Spinal cord (tissue), 10 donors: Measurements from ENCODE around the gene DBX2. TPM values are rescaled to one million over a fixed set of nuclear protein-coding genes. Genes with fewer than 3 reads are reported as not detected.

ENCODE experiments used
- DNase-seq, 6 donors: peaks; one replicate each; pipeline versions ENCODE4 v3.0.0 to v3.0.0-alpha.2; 2013 to 2015; ENCODE audit warnings: low spot score in 6 of 6, low read depth in 4 of 6
- H3K27ac ChIP-seq: one replicate; pipeline ENCODE4 v1.5.1; 2013; ENCODE audit warnings: low read depth, low read length, control low read depth
- H3K27me3 ChIP-seq: one replicate; pipeline ENCODE4 v1.6.1; 2013; ENCODE audit warnings: low read length; ENCODE audit not compliant: control insufficient read depth, insufficient read depth
- H3K36me3 ChIP-seq: one replicate; pipeline ENCODE4 v1.6.1; 2013; ENCODE audit warnings: low read length; ENCODE audit not compliant: control insufficient read depth, insufficient read depth
- H3K4me1 ChIP-seq: one replicate; pipeline ENCODE4 v1.6.1; 2013; ENCODE audit warnings: low read length; ENCODE audit not compliant: control insufficient read depth, insufficient read depth
- H3K4me3 ChIP-seq: one replicate; pipeline ENCODE4 v1.5.1; 2013; ENCODE audit warnings: low read depth, low read length, control low read depth
- H3K9me3 ChIP-seq: one replicate; pipeline ENCODE4 v1.6.1; 2013; ENCODE audit warnings: low read length; ENCODE audit not compliant: control insufficient read depth, insufficient read depth
- WGBS: methylation state at CpG from one replicate; pipeline ENCODE4 v1.1.5; 2013; ENCODE audit warnings: missing lambda C conversion rate; ENCODE audit not compliant: insufficient coverage; 5-methylcytosine and 5-hydroxymethylcytosine counted together
- polyA plus RNA-seq, 2 donors: library from polyadenylated mRNA; unstranded; fragments of 120-200 nt; gene quantifications; one replicate each; pipeline ENCODE4 v1.2.1, GENCODE V29; 2013; ENCODE audit not compliant: insufficient read length in 2 of 2
- total RNA-seq, 2 donors: library from RNA; depleted of rRNA in 1 of 2; stranded (reverse); fragments of 120-200 nt in 1 of 2; fragments of >200 nt in 1 of 2; gene quantifications; one replicate each; pipeline versions ENCODE4 v1.2.3 to v1.2.4, GENCODE V29; 2013 to 2014
- donor health status: healthy.

Gene DBX2
- total and polyA plus RNA-seq, 4 donors: 5.0 to 27.8 (median 14.3) TPM

DNA sequence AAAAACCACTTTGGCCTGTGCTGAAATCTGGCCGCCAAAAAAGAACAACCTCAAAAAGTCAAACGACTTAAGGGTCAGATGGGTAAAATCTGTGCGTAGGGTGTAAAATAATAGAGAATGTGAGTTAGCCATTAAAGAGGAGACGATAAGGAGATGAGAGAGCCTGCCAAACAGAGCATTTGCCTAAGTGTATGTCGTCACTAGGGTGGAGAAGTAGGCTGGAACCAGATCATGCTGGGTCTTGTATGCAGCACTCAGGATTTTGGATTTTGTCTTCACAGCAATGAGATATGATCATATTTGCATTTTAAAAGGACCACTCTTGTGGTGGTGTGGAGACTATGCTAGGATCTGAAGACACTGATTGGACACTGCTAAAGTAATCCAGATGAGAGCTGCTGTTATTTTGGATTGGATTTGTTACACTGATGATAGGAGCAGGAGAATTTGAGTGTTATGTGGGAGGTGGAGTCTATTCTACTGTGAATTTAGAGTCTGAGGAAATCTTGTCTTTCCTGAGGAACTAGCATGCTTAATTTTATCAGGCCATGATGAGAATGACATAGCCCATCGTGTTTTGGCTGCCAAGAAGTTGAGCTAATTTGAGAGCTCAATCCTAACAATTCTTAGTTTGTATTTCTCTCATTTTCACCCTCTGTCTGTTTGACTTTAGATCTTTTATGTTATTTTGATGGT, 24.8 kb upstream of the DBX2 start:
- H3K4me3 ChIP-seq: no peak overlapping the region
- no peaks in the 10 kb centered on the region for H3K9me3 ChIP-seq
- no peaks in the 10 kb centered on the region for H3K27me3 ChIP-seq
- H3K27ac ChIP-seq: no peak overlapping the region
- no peak for DNase-seq
- 86% methylated on average over 4 of the region's 6 CpGs for WGBS
- H3K36me3 ChIP-seq: no peaks in the 10 kb centered on the region
- no peaks in the 10 kb centered on the region for H3K4me1 ChIP-seq

DNA sequence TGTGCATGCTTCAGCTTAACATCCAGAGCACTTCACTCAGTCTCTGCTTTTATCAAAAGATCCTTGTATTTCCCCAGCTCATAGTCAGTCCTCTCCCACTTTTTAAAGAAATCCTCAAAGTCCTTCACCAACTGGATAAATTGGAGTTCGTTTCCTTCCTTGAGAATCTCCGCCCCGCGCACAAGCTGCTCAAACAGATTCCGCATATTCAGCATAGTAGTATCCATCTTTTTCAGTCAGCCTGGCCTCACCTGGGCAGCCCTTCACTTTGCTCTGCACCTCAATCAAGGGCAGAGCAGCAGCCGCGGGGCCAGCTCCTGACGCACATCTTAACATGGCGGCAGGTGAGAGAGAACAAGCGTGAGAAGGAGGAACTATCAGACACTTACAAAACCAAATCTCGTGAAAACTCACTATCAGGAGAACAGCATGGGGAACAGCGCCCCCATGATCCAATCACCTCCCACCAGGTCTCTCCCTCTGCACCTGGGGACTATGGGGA, 14.3 kb upstream of the DBX2 start:
- WGBS: 98% methylated on average over 6 of the region's 12 CpGs
- DNase-seq: no peak
- H3K27me3 ChIP-seq: no peaks in the 10 kb centered on the region
- no peaks in the 10 kb centered on the region for H3K9me3 ChIP-seq
- no peak overlapping the region for H3K27ac ChIP-seq
- no peaks in the 10 kb centered on the region for H3K36me3 ChIP-seq
- no peaks in the 10 kb centered on the region for H3K4me1 ChIP-seq
- H3K4me3 ChIP-seq: no peak overlapping the region

DNA sequence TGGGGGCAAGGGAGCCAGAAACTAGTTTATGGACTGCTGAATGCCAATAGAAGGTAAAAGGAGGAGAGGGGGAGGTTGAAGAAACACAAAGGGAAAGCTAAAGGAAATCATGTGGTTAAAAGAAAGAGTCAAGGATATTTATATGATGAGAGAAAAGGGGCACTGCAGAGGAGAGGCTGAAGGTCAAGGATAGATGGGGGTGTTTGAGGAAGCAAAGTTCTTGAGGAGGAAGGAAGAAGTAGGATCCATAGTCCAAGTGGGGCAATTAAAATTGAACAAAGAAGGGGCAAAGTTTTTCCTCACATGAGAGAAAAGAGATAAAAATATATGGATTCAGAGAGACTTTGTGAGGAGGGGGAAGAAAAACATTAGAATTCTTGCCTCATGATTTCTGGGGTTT, 10.1 kb upstream of the DBX2 start:
- no peaks in the 10 kb centered on the region for H3K9me3 ChIP-seq
- H3K36me3 ChIP-seq: no peaks in the 10 kb centered on the region
- no peaks in the 10 kb centered on the region for H3K4me1 ChIP-seq
- no peak for DNase-seq
- H3K4me3 ChIP-seq: no peak overlapping the region
- no peaks in the 10 kb centered on the region for H3K27me3 ChIP-seq
- no peak overlapping the region for H3K27ac ChIP-seq

DNA sequence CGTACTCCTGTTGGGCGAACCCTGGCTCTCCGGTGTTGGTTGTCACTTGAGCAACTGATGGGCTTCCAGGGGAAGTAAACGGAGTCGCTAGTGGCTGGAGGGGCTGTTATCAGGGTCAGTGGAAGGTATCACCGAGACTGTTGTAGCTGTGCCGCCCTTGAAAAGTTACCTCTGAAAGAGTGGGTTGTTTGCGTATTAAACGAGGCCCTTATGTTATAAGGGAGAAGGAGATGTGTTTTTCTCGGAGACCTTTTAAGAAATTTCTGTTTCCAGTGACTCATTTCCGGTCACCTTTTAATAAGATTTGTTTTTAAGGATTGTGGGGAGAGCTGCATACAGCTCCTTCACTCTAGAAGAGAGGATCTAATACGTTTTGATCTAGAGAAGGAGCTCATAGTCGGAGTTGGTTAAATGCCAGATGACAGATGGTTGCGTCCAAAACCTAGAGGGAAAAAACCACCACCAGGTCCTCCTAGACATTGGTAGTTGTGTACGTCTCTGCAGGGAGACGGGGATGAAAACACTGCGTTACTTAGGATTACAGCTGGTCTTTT, 750 bp upstream of the DBX2 start:
- Histone ChIP-seq H3K27ac (peak overlapping the region; percentile 79), H3K9me3 (no peaks in the 10 kb centered on the region), H3K4me3 (peak overlapping the region; percentile 50), H3K4me1 (peaks cover 15% of the 10 kb centered on the region), H3K27me3 (peaks cover 38% of the 10 kb centered on the region), H3K36me3 (no peaks in the 10 kb centered on the region)
- WGBS: 3% methylated on average over 10 of the region's 17 CpGs
- DNase-seq: peak in 3 of 6 donors; percentile 23 to 70 (median 53)

DNA sequence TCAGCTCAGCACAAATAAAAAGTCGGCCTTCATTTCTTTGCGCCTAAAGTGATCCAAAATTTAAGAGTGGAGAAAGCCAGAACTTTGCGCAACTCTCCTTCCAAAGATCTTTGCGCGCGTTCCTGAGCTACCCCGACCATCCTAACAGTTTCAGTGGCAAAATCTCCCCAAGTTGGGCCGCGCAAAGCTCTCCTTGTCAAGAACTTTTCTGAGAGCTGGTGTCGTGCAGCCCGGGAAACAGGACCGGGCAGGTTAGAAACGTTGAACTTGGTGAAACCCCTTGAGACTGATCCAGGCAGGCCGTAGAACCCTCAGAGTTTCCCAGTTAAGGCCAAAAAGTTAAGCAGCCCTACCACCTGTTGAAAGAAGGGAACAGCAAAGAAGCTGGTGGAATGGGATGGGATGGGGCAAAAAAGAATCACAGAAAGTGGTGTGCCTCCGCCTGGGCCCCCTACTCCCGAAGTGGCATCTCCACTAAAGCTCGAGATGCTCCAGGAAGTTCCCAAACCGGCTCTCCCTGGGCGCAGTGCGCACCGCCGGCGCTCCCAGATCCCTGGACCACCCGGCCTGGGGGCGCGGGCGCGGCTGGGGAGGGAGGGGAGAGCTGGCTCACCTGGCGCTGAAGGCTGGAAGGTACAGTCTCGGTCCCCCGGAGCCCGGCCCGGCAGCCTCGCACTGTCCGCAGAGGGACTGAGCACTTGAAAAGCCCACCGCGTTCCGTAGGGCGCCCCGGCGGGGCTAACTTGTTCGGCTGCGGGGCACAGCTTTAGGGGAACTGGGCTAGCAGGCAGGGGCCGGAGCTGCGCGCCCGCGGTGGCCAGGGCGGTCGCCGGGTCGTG, 768 bp downstream of the DBX2 start:
- Histone ChIP-seq H3K27me3 (peaks cover 38% of the 10 kb centered on the region), H3K36me3 (no peaks in the 10 kb centered on the region), H3K4me1 (peaks cover 15% of the 10 kb centered on the region), H3K4me3 (peak overlapping the region; percentile 50), H3K27ac (peak overlapping the region; percentile 81), H3K9me3 (no peaks in the 10 kb centered on the region)
- 4% methylated on average over 52 of the region's 52 CpGs for WGBS
- DNase-seq: peak in 1 of 6 donors; percentile 33

DNA sequence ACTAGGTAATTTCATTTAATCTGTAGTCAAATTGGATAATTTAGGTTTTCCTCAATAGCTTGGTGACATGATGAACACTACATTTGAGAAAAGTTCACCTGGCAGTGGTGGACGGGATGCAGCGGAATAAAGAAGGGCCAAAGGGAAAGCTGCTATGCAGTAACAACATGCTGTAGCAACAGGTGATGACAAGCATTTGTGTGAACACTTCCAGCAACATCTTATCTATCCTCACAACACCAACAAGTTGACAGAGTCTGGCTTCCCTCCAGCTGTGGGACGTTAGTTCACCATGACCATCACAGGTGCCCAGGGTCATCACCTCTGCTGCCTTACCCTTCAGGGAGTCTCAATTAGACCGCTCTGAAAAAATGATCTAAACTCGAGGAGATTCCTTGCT, 8.3 kb downstream of the DBX2 start:
- Histone ChIP-seq H3K27me3 (peaks cover 4% of the 10 kb centered on the region), H3K4me1 (no peaks in the 10 kb centered on the region), H3K36me3 (no peaks in the 10 kb centered on the region), H3K4me3 (no peak overlapping the region), H3K27ac (no peak overlapping the region), H3K9me3 (no peaks in the 10 kb centered on the region)
- 91% methylated on average over 3 of the region's 5 CpGs for WGBS
- DNase-seq: no peak

DNA sequence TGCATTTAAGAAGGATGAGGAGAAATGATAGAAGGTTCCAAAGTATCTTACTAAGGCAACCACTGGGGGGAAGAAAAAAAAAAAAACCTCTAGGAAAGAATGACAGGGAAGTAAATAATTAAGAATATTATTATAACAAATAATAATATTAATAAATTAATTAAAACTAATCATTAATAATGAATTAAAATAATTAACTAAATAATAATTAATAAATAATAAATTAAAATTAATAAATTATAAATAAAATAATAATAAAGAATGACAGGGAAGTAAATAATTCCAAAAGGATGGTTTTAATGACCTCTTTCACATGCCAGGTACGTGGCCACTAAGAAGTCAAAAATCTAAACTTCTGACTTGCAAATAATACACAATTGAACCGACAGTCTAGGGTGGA, 9.9 kb downstream of the DBX2 start:
- no peak overlapping the region for H3K27ac ChIP-seq
- H3K4me3 ChIP-seq: no peak overlapping the region
- H3K9me3 ChIP-seq: no peaks in the 10 kb centered on the region
- WGBS: no CpG with 5 or more reads among the region's 2 CpGs
- peaks cover under 1% of the 10 kb centered on the region for H3K4me1 ChIP-seq
- H3K36me3 ChIP-seq: no peaks in the 10 kb centered on the region
- DNase-seq: no peak
- peaks cover 3% of the 10 kb centered on the region for H3K27me3 ChIP-seq

DNA sequence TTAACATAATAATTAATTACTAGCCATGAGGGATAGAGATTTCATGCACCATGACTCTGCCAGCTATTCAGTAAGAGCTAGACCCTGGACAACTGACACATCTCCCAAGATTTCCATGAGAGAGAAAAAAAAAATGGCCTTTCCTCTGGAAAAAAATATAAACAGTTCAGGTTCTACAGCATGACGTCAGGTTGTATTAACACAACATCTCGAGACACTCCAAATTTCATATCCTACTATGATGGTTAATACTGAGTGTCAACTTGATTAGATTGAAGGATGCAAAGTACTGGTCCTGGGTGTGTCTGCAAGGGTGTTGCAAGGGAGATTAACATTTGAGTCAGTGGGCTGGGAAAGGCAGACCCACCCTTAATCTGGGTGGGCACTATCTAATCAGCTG, 11.1 kb downstream of the DBX2 start:
- no peak overlapping the region for H3K27ac ChIP-seq
- H3K27me3 ChIP-seq: peaks cover 9% of the 10 kb centered on the region
- no peaks in the 10 kb centered on the region for H3K9me3 ChIP-seq
- no peak overlapping the region for H3K4me3 ChIP-seq
- WGBS: no CpG with 5 or more reads among the region's 2 CpGs
- no peak for DNase-seq
- no peaks in the 10 kb centered on the region for H3K36me3 ChIP-seq
- H3K4me1 ChIP-seq: peaks cover 3% of the 10 kb centered on the region

DNA sequence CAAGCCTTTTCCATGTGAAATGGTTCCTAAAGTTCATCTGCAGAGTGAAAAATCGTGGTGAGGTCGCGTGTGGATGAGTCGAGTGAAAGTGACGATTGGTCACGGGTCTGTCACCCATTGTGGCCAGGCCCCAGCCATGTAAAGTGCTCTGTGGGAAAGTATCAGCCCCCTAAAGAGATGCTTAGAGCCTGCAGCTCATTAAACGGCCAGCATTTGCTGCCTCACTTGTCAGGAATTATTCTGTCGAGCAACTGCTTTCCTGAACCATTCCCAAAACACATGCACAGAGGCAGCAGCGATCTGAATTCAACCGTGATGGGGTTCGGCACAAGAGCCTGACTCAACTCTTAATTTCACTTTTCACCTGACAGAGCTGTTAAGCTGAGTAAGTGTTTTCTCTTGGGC, 16.0 kb downstream of the DBX2 start:
- peak in 2 of 6 donors; percentile 77 for DNase-seq
- Histone ChIP-seq H3K4me1 (peaks cover 3% of the 10 kb centered on the region), H3K36me3 (no peaks in the 10 kb centered on the region), H3K4me3 (peak overlapping the region; percentile 13), H3K9me3 (no peaks in the 10 kb centered on the region), H3K27ac (peak overlapping the region; percentile 77), H3K27me3 (peaks cover 15% of the 10 kb centered on the region)
- WGBS: 13% methylated on average over 9 of the region's 11 CpGs
